ENCODE measurements around the gene RHEB. TPM values are rescaled to one million over a fixed set of nuclear protein-coding genes. Genes with fewer than 3 reads are reported as not detected.

The RHEB gene
- total and polyA plus RNA-seq, 2 of the 13 experiments (the other 11 are each of a cell fraction or from before 2014, with no cell fraction given), result 55.0 to 77.6 TPM

- no peak overlapping the region for H3K4me3 ChIP-seq (replicated peaks in 1 of 3; ENCODE audit: insufficient read depth in 1 of 3, low read depth in 2 of 3, low read length in 3 of 3)
These were observed 29.9 kb upstream of the RHEB start for GRCh38 chr7:151549644-151550043.

DNA sequence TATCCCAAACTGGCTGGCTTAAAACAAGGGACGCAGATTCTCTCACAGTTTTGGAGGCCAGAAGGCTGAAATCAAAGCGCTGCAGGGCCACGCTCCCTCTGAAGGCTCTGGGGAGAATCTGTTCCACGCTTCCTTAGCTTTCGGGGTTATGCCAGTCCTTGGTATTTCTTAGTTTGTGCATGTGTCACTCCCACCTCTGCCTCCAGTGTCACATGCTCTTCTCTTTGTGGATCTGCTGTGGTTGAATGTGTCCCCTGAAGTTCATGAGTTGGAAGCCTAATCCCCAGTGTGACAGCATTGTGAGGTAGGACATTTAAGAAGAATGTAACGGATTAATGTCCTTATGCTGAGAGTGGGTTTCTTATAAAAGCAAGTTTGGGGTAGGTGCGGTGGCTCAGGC lies 29.4 kb upstream of the RHEB start:
- ChIA-PET POLR2A (no interaction called here), CTCF (ENCODE audit: low intra/inter-chr PET ratio, low total read pairs) (interaction anchor here (0.8 kb wide), 1 partner anchor 187 kb away, joined by 3 read pairs; no protein-coding TSS in a partner anchor)
- Histone ChIP-seq H3K9me3 (ENCODE audit: low read length) (no peaks in the 10 kb centered on the region), H3K9ac (ENCODE audit: insufficient read depth, low read depth, low read length) (no peak overlapping the region), H3K4me2 (ENCODE audit: low read depth, low read length) (no peak overlapping the region), H3K27me3 (ENCODE audit: control insufficient read depth in 1 of 2, insufficient read depth in 2 of 2, low read length in 2 of 2) (peaks cover 2 to 22% of the 10 kb centered on the region in 2 experiments; a peak in 3 of 5 replicates), H3K27ac (ENCODE audit: extremely low read length, insufficient read depth, low read length) (no peak overlapping the region), H4K20me1 (ENCODE audit: insufficient read depth, low read length) (no peaks in the 10 kb centered on the region), H2AFZ (ENCODE audit: low read length) (no peak overlapping the region), H3K36me3 (replicated peaks in 1 of 2; ENCODE audit: control insufficient read depth in 1 of 2, insufficient read depth in 2 of 2, low read length in 2 of 2) (no peaks in the 10 kb centered on the region), H3K79me2 (ENCODE audit: insufficient read depth, low read length) (no peaks in the 10 kb centered on the region), H3K4me3 (replicated peaks in 1 of 3; ENCODE audit: insufficient read depth in 1 of 3, low read depth in 2 of 3, low read length in 3 of 3) (no peak overlapping the region), H3K4me1 (ENCODE audit: insufficient read depth, low read length) (peaks cover 12% of the 10 kb centered on the region)
- WGBS (ENCODE audit: low lambda C conversion rate), result 64% methylated on average over 7 of the region's 7 CpGs
- FAIRE-seq (no peak), DNase-seq (ENCODE audit: low spot score) (no peak), ATAC-seq (no peak)
- intact Hi-C loops (cut with micrococcal nuclease; ENCODE audit: unreplicated experiment), result no loop called here
- no TSS peak for BruUV-seq (replicated peaks)
- in situ Hi-C loops (cut with HindIII; ENCODE audit: extremely low pct_ligation_motif_present, low pct_unique_long_range_greater_than_20kb), result no loop called here
- TF ChIP-seq MNT (IDR thresholded peaks at IDR 0.05) (peak; percentile 55), PHF8 (CRISPR knock-in tag; IDR thresholded peaks at IDR 0.05) (no peak), ARID2 (CRISPR knock-in tag; IDR thresholded peaks at IDR 0.05; ENCODE audit: borderline replicate concordance) (no peak), SETDB1 (CRISPR knock-in tag; IDR thresholded peaks at IDR 0.05; ENCODE audit: borderline replicate concordance) (no peak), HOXA9 (CRISPR knock-in tag; IDR thresholded peaks at IDR 0.05; ENCODE audit: borderline replicate concordance) (no peak)

More at GRCh38 chr7:151549644-151550043, 29.9 kb upstream of the RHEB start:
- peaks cover 2 to 19% of the 10 kb centered on the region in 2 experiments; a peak in 3 of 5 replicates for H3K27me3 ChIP-seq (ENCODE audit: control insufficient read depth in 1 of 2, insufficient read depth in 2 of 2, low read length in 2 of 2)
- BruUV-seq (replicated peaks), result no TSS peak
- FAIRE-seq, result no peak
- H2AFZ ChIP-seq (ENCODE audit: low read length), result no peak overlapping the region
- no peak for ATAC-seq
- no peaks in the 10 kb centered on the region for H3K36me3 ChIP-seq (replicated peaks in 1 of 2; ENCODE audit: control insufficient read depth in 1 of 2, insufficient read depth in 2 of 2, low read length in 2 of 2)
- H3K9ac ChIP-seq (ENCODE audit: insufficient read depth, low read depth, low read length), result no peak overlapping the region
- H4K20me1 ChIP-seq (ENCODE audit: insufficient read depth, low read length), result no peaks in the 10 kb centered on the region
- CTCF ChIA-PET (ENCODE audit: low intra/inter-chr PET ratio, low total read pairs), result no interaction called here
- peak; percentile 86 for TF ChIP-seq ZNF564 (CRISPR knock-in tag; IDR thresholded peaks at IDR 0.05)
- TF ChIP-seq NFE2L2 (IDR thresholded peaks at IDR 0.05; ENCODE audit: low read length), result 0 out of 2 replicates have a peak, but pooled peaks have one; percentile 7
- no peak for TF ChIP-seq ZXDC (CRISPR knock-in tag; IDR thresholded peaks at IDR 0.05)
- H3K4me1 ChIP-seq (ENCODE audit: insufficient read depth, low read length), result peaks cover 12% of the 10 kb centered on the region
- POLR2A ChIA-PET, result no interaction called here
- intact Hi-C loops (cut with micrococcal nuclease; ENCODE audit: unreplicated experiment) (no loop called here), in situ Hi-C loops (cut with HindIII; ENCODE audit: extremely low pct_ligation_motif_present, low pct_unique_long_range_greater_than_20kb) (no loop called here)
- H3K4me2 ChIP-seq (ENCODE audit: low read depth, low read length), result no peak overlapping the region
- H3K27ac ChIP-seq (ENCODE audit: extremely low read length, insufficient read depth, low read length), result no peak overlapping the region
- WGBS (ENCODE audit: low lambda C conversion rate), result 65% methylated on average over 6 of the region's 6 CpGs
- no peaks in the 10 kb centered on the region for H3K79me2 ChIP-seq (ENCODE audit: insufficient read depth, low read length)
- H3K9me3 ChIP-seq (ENCODE audit: low read length), result no peaks in the 10 kb centered on the region
- no peak for DNase-seq (ENCODE audit: low spot score)

All from HepG2 (cell line).